ENCODE measurements around the gene CTSZ.
"Not testable (repeated sequence)": the region's sequence is repeated elsewhere in the genome, so short reads cannot be mapped to it uniquely, and the experiment has no call there.

Gene CTSZ

DNA sequence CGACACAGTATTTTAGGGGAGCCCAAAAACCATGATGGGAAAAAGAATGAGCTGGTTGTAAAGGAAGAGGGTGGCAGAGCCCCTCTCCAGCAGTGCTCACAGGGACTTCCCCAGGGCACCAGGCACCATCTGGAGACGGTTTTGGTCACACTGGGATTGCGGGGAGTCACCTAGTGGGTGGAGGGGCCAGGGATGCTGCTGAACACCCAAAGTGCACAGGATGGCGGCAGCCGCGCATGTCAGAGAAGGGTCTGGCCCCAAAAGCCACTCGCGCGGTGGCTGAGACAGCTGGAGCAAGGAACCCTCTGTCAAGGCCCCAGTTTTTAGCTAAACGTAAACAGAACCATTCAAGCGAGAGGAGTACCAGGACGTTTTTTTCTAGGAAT is 10.8 kb downstream of the CTSZ start:
- DNase-seq (ENCODE audit: low read depth) = no peak

GRCh38 chr20:58995461-58996225 is 11.4 kb downstream of the CTSZ start:
- no peak for DNase-seq (ENCODE audit: low read depth)

- DNase-seq (ENCODE audit: low read depth) = no peak
Measured at GRCh38 chr20:58994390-58995159, 12.5 kb downstream of the CTSZ start.

DNA sequence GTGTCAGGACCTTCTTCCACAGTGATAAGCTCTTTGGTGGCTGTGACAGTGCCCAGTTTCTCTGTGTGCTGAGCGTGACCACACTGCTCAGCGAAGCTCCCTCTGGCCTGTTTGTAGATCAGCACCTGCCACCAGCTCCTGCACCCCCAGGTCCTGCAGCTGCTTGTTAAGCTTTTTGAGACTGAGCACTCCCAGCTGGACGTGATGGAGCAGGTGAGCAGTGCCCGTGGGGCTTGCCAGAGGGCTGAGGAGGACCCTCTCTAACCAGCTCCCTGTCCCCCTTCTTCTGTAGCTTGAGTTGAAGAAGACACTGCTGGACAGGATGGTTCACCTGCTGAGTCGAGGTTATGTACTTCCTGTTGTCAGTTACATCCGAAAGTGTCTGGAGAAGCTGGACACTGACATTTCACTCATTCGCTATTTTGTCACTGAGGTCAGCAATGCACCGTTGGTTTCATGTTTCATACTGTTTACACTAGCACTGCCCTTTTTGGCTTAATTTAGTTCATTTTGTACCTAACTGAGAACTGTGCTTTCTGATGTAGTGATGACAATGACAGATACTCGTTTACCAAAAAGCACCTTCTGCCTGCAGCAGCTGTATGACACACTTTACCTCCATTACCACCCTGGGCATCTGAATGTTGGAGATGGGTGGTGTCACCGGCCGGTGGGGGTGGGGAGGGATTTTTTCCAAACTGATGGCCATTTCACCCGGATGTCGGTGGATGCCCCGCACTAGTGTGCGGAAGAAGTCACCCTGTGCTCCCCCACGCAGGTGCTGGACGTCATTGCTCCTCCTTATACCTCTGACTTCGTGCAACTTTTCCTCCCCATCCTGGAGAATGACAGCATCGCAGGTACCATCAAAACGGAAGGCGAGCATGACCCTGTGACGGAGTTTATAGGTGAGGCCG is 13.5 kb downstream of the CTSZ start:
- DNase-seq (ENCODE audit: low read depth) = no peak

DNA sequence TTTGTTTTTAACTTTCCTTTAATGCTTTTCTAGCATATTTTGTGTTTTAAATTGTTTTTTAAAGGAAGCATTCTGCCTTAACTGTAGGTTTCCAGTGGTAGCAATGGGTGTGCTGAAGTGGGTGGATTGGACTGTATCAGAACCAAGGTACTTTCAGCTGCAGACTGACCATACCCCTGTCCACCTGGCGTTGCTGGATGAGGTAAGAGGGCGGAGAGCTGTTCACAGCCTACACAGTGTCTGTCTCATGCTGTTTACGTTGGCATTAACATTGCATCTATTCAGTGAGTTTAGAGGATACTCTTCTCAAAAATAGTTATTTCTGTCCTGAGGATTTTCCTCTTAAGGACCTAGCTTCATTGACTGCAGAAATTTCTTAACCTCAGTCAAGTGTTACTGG is 14.1 kb downstream of the CTSZ start:
- DNase-seq (ENCODE audit: low read depth) = no peak

- no peak for DNase-seq (ENCODE audit: low read depth)
Measured at GRCh38 chr20:58991715-58992114, 15.3 kb downstream of the CTSZ start.

DNA sequence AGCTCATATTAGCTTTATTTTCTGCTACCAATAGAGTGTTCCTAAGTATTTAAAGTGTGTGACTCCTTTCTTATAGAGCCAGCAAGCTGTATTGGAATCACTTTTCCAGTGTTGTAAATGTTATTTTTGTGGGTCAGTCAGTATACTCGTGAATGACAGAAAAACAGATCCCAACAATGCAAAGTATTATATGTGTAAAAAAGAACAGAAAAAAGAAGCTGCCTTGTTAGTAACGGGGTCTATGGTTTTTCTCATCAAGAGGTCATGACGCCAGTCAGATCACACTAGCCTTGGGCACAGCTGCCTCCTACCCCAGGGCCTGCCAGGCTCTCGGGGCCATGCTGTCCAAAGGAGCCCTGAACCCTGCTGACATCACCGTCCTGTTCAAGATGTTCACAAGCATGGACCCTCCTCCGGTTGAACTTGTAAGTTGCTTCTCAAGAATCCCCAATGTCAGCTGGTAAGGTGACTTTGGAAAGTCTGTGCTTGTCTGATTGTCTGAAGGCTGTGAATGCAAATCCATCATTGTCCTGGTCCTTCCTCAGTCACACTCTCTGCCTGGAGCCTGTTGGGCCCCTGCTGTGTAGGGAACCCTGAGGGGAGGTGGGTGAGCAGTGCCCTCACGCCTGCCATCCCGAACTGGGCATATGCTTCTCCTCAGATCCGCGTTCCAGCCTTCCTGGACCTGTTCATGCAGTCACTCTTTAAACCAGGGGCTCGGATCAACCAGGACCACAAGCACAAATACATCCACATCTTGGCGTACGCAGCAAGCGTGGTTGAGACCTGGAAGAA is 16.2 kb downstream of the CTSZ start:
- no peak for DNase-seq (ENCODE audit: low read depth)

GRCh38 chr20:58989196-58989595 is 17.9 kb downstream of the CTSZ start:
- DNase-seq (ENCODE audit: low read depth) = no peak

- no peak for DNase-seq (ENCODE audit: low read depth)
Measured at GRCh38 chr20:58988565-58988882, 18.5 kb downstream of the CTSZ start.

DNA sequence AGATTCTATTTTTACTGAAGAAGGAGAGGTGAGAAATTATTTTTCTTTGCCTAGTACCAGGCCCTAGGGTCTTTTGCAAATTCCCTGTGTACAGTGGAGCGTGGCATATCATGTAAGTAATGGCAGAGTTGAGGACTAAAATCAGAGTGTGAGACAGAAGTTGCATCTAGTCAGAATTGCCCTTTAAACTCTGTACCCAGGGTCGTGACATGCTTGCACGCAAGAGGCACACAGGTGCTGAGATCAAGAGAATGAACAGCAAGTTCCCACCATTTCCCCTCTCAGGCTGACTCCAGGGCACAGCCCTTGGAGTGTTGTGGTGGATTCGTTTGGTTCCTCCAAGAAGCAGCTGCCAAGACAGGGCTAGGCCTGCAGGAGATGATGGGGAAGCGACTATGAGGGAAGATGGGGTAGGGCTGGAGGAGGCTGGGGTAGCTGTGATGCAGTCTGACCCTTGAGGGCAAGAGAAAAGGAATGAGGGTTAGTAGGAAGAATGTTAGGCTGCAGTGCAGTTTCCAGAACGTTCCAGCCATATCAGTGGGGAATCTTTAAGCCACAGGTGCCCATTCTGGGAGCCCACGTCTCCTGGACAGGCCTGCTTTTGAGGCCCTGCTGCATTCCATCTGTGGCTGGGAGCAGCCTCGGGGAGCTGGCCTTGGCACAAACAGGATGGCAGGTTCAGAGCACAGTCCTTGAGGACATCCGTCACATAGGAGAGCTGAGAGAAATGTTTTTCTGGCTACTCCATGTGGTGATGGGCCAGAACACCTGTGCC is 19.1 kb downstream of the CTSZ start:
- no peak for DNase-seq (ENCODE audit: low read depth)

DNA sequence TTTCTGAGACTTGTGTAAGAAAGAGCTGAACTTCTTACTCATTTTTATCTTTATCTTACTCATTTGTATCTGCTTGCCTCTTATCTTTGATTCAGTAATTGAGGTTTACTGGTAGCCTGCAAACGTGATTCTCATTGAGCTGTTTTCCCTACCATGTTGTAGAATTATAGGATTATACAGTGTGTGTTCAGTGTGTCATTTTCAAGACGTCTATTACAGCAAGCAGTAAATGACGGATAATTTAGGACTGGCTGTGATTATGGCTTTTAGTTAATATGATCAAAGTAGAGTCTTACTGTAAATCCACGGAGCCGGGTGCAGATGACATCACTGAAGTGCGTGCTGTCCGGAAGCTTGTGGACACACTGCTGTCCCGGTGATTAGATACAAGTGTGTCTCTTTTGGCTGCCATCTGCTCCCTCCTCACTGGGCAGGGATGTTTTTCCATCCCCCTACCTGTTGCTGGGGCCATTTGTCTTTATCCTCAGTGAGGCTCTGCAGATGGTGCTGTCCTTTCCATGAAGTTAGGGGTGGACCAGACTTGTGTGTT is 20.0 kb downstream of the CTSZ start:
- no peak for DNase-seq (ENCODE audit: low read depth)

DNA sequence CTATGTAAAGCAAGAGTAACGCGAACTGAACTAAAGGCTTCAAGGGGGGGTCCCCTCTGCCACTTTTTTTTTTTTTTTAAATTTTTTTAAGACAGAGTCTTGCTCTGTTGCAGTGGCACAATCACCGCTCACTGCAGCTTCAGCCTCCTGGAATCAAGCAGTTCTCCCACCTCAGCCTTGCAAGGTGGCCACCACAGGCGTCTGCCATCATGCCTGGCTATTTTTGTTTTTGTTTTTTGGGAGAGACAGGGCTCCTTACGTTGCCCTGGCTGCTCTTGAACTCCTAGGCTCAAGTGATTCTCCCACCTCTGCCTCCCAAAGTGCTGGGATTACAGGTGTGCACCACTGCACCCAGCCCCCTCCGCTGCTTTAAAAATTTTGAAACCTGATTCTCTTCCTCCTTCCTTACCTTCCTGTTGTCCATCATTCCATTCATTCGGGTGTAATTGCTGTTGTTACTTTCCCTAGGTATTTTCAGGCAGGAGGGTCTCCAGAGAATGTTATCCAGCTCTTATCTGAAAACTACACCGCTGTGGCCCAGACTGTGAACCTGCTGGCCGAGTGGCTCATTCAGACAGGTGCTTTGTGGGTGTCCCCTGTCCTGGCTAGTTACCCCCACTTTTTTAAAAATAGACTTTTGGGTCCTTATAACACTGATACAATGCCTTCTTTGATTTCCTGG is 20.6 kb downstream of the CTSZ start:
- no peak for DNase-seq (ENCODE audit: low read depth)

DNA sequence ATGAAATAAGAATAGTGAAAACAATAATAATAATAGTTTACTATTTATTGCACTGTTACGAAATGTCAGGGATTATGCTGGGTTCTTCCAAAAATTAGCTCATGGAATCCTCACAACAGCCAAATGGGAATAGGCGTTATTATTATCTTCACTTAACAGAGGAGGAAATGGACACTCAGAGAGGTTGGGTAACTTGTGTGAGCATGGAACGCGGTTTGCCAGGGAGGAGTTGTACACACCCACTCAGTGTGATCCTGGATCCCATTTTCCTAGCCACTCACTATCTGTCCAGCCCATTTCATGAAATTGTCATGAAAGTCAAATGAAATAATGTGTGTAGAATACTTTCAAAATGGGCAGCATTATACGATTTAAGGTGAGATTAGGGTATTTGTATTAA is 21.4 kb downstream of the CTSZ start:
- no peak for DNase-seq (ENCODE audit: low read depth)

DNA sequence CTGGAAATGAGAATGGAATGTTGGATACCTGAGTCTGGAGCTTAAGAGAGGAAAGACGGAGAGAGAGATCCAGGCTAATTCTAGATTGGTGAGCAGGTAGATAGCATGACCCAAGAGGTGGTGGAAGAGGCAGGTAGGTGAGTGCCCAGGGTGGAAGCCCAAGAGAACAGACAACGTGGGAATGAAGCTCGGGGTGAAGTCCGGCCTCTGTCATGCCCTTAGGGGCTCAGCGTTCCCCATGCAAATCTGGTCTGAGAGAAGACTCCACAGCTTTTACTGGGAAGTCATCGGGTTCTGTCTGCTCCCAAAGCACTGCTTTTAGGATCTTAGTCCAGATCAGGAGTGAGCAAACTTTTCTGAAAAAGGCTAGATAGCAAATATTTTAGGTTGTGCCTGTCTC is 22.4 kb downstream of the CTSZ start:
- no peak for DNase-seq (ENCODE audit: low read depth)

GRCh38 chr20:58983115-58983468 is 24.0 kb downstream of the CTSZ start:
- DNase-seq (ENCODE audit: low read depth) = not testable (repeated sequence)

GRCh38 chr20:58982406-58983114 is 24.5 kb downstream of the CTSZ start:
- DNase-seq (ENCODE audit: low read depth) = no peak

DNA sequence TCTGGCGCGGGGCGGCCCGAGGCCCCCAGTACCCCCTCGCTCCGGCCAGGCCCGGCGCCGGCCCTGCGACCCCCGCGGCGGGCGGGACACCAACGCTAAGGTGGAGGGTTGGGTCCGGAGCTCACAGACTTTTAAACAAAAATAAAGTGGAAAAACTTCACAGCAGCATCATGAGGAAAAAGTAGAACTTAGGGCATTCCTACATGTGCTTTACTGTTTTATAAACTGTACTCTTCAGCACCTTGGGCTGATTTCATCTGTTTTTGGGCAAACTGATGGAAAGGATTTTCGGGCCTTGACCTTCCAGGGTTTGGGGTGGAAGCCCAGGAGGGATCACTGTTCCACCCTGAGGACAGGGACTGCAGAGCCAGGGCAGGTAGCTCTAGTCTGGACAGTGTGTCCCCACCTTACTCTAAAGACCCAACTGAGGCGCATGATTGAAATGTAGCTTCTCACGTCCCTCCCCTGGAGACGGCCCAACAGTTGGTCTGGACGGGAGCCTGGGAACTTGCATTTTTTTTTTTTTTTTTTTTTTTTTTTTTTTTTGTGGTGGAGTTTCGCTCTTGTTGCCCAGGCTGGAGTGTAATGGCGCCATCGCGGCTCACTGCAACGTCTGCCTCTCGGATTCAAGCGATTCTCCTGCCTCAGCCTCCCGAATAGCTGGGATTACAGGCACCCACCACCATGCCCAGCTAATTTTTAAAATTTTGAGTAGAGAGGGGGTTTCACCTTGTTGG is 25.3 kb downstream of the CTSZ start:
- DNase-seq (ENCODE audit: low read depth) = no peak

GRCh38 chr20:58980711-58981627 is 26.1 kb downstream of the CTSZ start, which contains the start of gene NELFCD:
NELFCD (plus strand) TSS chr20:58981256; CDS start chr20:58981310, 54 bp downstream.
- DNase-seq (ENCODE audit: low read depth) = peak; percentile 88

All from activated T-cell treated with anti-CD3 and anti-CD28 coated beads for 1 hour (primary cell).